Suprapubic skin (tissue), 4 donors: ENCODE measurements around the gene FTHL17. TPM values are rescaled to one million over a fixed set of nuclear protein-coding genes. Genes with fewer than 3 reads are reported as not detected.

Experiments used
- DNase-seq, 2 donors: peaks; one replicate each; pipeline ENCODE4 v3.0.0-alpha.2; 2019; ENCODE audit warnings: low spot score in 2 of 2
- H3K27ac ChIP-seq: fragments of 200-600 bp; sonication (generic); one replicate; pipeline ENCODE4 v1.5.1; 2019
- H3K27me3 ChIP-seq: fragments of 200-600 bp; sonication (generic); one replicate; pipeline ENCODE4 v1.5.1; 2019
- H3K36me3 ChIP-seq: fragments of 200-600 bp; sonication (generic); one replicate; pipeline ENCODE4 v1.5.1; 2019
- H3K4me1 ChIP-seq: fragments of 200-600 bp; sonication (generic); one replicate; pipeline ENCODE4 v1.5.1; 2019
- H3K4me3 ChIP-seq: fragments of 200-600 bp; sonication (generic); one replicate; pipeline ENCODE4 v1.5.1; 2019; ENCODE audit warnings: mild to moderate bottlenecking
- H3K9me3 ChIP-seq: fragments of 200-600 bp; sonication (generic); one replicate; pipeline ENCODE4 v1.5.1; 2019
- EP300 ChIP-seq: sonication (generic); formaldehyde crosslinking; IDR thresholded peaks from one replicate; pipeline ENCODE4 v1.6.1; 2017; ENCODE audit warnings: antibody characterized with exemption
- POLR2A ChIP-seq, 2 donors: fragments of 450-650 bp; IDR thresholded peaks; one replicate each; pipeline ENCODE4 v1.6.1; 2017; ENCODE audit warnings: antibody characterized with exemption in 2 of 2, mild to moderate bottlenecking in 2 of 2, moderate library complexity in 2 of 2
- POLR2AphosphoS5 ChIP-seq, 3 donors: sonication (generic); formaldehyde crosslinking; IDR thresholded peaks; one replicate each; pipeline ENCODE4 v1.6.1; 2017; ENCODE audit warnings: antibody characterized with exemption in 3 of 3
- WGBS: methylation state at CpG from one replicate; pipeline ENCODE4 v1.1.5; 2018; 5-methylcytosine and 5-hydroxymethylcytosine counted together
- total RNA-seq, 4 donors: library from RNA; depleted of rRNA; stranded (reverse); fragments of >200 nt; gene quantifications; one replicate each; pipeline ENCODE4 v1.1.0, GENCODE V29; 2016
- TF ChIP-seq, protein P1 (sequence below), 2 donors: fragments of 200-600 bp in 1 of 2; fragments of 450-650 bp in 1 of 2; sonication (generic) in 1 of 2; IDR thresholded peaks; one replicate each; pipeline ENCODE4 v1.5.1; 2016 to 2019; ENCODE audit warnings: antibody characterized with exemption in 2 of 2, mild to moderate bottlenecking in 1 of 2, moderate library complexity in 1 of 2

Gene FTHL17
- not detected for total RNA-seq

DNA sequence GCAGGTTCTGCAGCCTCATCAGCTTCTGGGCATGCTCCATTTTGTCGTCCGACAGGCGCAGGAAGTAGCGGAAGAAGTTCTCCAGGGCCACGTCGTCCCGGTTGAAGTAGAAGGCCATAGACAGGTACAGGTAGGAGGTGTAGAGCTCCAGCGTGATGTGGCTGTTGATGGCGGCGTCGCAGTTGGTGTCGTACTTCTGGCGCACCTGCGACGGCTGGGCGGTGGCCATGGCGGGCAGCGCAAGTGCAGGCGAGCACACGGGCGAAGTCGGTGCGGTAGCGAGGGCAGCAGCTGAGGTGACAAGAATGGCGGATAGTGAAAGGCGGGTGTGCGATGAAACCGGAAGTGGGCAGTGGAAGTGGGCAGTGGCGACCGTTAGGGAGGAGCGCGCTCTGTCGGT, at the start of gene FTHL17:
TSS of gene FTHL17 (minus strand) at position 317 of the 400 bp plus-strand sequence. CDS start at position 229, 88 bp downstream.
- Histone ChIP-seq H3K4me1 (no peaks in the 10 kb centered on the region), H3K36me3 (no peaks in the 10 kb centered on the region), H3K4me3 (no peak within 1 kb of the TSS), H3K27me3 (no peaks in the 10 kb centered on the region), H3K9me3 (no peaks in the 10 kb centered on the region), H3K27ac (no peak within 1 kb of the TSS)
- TF ChIP-seq, protein P1, sequence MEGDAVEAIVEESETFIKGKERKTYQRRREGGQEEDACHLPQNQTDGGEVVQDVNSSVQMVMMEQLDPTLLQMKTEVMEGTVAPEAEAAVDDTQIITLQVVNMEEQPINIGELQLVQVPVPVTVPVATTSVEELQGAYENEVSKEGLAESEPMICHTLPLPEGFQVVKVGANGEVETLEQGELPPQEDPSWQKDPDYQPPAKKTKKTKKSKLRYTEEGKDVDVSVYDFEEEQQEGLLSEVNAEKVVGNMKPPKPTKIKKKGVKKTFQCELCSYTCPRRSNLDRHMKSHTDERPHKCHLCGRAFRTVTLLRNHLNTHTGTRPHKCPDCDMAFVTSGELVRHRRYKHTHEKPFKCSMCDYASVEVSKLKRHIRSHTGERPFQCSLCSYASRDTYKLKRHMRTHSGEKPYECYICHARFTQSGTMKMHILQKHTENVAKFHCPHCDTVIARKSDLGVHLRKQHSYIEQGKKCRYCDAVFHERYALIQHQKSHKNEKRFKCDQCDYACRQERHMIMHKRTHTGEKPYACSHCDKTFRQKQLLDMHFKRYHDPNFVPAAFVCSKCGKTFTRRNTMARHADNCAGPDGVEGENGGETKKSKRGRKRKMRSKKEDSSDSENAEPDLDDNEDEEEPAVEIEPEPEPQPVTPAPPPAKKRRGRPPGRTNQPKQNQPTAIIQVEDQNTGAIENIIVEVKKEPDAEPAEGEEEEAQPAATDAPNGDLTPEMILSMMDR (IDR thresholded peaks at IDR 0.05), result no peak
- DNase-seq, result no peak
- 89% methylated on average over 28 of the region's 33 CpGs for WGBS

DNA sequence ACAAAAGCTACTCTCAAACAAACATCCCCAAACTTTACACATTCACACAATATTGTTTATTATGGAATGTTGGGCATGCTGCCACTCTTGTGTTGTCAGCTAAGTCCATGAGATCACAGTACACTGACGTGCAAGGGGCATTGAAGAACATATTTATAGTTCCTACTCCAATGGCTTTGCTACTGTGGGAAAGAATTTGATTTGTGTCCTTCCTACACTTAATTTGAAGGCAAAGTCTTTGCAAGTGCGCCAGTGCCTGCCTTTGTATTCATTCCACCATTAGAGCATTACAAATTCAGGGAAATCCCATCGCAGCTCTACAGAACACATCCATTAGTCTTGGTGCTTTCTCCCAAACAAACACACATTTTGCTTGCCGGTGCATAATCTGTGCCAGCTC, 45.4 kb upstream of the FTHL17 start:
- 50% methylated on average over 4 of the region's 4 CpGs for WGBS
- no peak for DNase-seq
- TF ChIP-seq EP300 (no peak), POLR2AphosphoS5 (IDR thresholded peaks at IDR 0.05) (no peak), POLR2A (IDR thresholded peaks at IDR 0.05) (no peak)
- TF ChIP-seq, protein P1 (IDR thresholded peaks at IDR 0.05), result no peak
- H3K36me3 ChIP-seq, result no peaks in the 10 kb centered on the region
- H3K9me3 ChIP-seq, result no peaks in the 10 kb centered on the region
- no peaks in the 10 kb centered on the region for H3K4me1 ChIP-seq
- no peak overlapping the region for H3K4me3 ChIP-seq
- H3K27ac ChIP-seq, result no peak overlapping the region
- no peaks in the 10 kb centered on the region for H3K27me3 ChIP-seq

DNA sequence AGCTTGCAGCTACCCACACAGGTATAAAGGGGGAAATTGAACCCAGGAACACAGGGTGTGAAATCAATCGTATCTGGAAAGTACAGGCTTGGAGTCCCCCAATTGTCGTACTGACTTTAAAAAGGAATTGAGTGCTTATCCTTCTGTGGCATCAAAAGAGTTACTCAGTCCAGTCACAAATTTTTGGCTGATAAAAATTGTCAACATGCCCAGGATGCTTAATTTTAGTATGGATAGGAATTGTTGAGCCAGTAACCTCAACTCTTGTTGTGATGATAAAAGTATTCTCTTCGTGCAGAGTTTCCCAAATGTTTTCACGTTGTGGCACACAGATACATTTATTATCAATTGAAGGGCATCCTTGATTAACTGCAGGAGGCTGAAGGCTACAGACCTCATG, 43.6 kb upstream of the FTHL17 start:
- H3K4me3 ChIP-seq, result no peak overlapping the region
- WGBS, result 48% methylated on average over 4 of the region's 4 CpGs
- no peaks in the 10 kb centered on the region for H3K36me3 ChIP-seq
- no peaks in the 10 kb centered on the region for H3K4me1 ChIP-seq
- no peaks in the 10 kb centered on the region for H3K9me3 ChIP-seq
- no peaks in the 10 kb centered on the region for H3K27me3 ChIP-seq
- no peak for TF ChIP-seq POLR2AphosphoS5 (IDR thresholded peaks at IDR 0.05)
- TF ChIP-seq EP300, result no peak
- no peak for TF ChIP-seq POLR2A (IDR thresholded peaks at IDR 0.05)
- TF ChIP-seq, protein P1 (IDR thresholded peaks at IDR 0.05), result no peak
- no peak for DNase-seq
- no peak overlapping the region for H3K27ac ChIP-seq

DNA sequence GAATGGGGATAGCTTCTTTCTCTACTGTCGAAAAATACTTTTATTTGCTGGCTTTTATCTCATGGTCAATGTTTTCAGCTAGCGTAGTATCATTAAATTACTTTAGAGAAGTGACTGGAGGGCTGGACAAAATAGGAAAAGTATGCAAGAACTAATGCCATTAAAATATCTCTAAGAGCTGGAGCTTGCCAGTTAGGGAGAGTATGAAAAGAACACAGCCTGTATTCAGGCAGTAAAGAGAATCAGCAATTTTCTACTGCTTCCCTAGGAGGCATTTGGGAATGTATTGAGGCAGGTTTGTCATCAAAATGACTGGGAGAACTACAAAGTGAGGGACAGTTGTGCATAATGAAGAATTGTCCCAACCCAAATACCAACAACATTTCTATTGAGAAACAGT, 43.0 kb upstream of the FTHL17 start:
- H3K27ac ChIP-seq, result no peak overlapping the region
- no peaks in the 10 kb centered on the region for H3K9me3 ChIP-seq
- TF ChIP-seq POLR2AphosphoS5 (IDR thresholded peaks at IDR 0.05) (no peak), EP300 (no peak), POLR2A (IDR thresholded peaks at IDR 0.05) (no peak)
- TF ChIP-seq, protein P1 (IDR thresholded peaks at IDR 0.05), result no peak
- H3K27me3 ChIP-seq, result no peaks in the 10 kb centered on the region
- no peak overlapping the region for H3K4me3 ChIP-seq
- DNase-seq, result no peak
- WGBS, result 62% methylated on average over 2 of the region's 2 CpGs
- H3K36me3 ChIP-seq, result no peaks in the 10 kb centered on the region
- no peaks in the 10 kb centered on the region for H3K4me1 ChIP-seq

DNA sequence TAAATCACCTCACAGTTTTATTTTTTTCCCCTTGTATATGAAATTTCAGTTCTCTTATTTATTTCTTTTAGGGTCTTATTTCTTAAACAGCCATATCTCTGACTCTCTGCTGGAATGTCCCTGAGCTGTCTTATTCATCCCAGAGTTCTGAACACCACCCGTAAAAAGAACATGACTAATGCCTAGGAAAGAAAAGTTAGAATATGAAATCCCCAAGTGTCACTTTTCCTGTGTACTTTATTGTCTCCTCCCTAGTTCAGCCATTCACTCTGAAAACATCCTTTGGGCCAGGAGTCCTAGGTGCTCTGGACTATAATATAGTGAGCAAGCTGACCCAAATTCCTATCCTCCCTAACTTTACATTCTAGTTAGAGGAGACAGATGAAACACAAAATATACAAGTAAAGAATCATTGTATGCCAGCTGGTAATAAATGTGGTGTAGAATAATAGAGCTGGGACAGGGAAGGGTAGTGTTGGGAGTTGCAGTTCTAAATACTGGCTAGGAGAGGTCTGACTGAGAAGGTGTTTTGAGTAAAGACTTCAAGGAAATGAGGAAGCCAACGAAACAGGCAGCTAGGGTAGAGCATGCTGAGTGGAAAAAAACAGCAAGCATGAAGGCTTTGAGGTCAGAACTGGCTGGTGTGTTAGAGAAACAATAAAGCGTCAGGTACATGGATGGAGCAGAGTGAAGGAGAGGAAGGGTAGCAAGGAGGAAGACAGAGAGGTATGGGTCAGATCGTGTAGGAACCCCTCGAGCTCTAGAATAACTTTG, 40.6 kb upstream of the FTHL17 start:
- 70% methylated on average over 5 of the region's 5 CpGs for WGBS
- Histone ChIP-seq H3K27ac (no peak overlapping the region), H3K4me3 (no peak overlapping the region), H3K27me3 (no peaks in the 10 kb centered on the region), H3K4me1 (no peaks in the 10 kb centered on the region), H3K36me3 (no peaks in the 10 kb centered on the region), H3K9me3 (no peaks in the 10 kb centered on the region)
- no peak for DNase-seq
- no peak for TF ChIP-seq POLR2AphosphoS5 (IDR thresholded peaks at IDR 0.05)
- no peak for TF ChIP-seq POLR2A (IDR thresholded peaks at IDR 0.05)
- TF ChIP-seq, protein P1 (IDR thresholded peaks at IDR 0.05), result no peak
- no peak for TF ChIP-seq EP300
